K562 (cell line): ENCODE data around the gene MRTFB. TPM values are rescaled to one million over a fixed set of nuclear protein-coding genes. Genes with fewer than 3 reads are reported as not detected.

ENCODE experiments used
- ATF7 ChIP-seq: fragments of 450-650 bp; IDR thresholded peaks from 2 replicates; pipeline ENCODE4 v1.7.1; 2014; ENCODE audit warnings: mild to moderate bottlenecking, moderate library complexity
- CREM ChIP-seq: IDR thresholded peaks from 2 replicates; pipeline ENCODE4 v1.6.1; 2014; ENCODE audit warnings: antibody characterized with exemption, low read depth
- ELF1 ChIP-seq: fragments of 200-800 bp; sonication (Bioruptor generic); IDR thresholded peaks from 2 replicates; pipeline ENCODE4 v1.6.1; 2016; ENCODE audit warnings: missing genetic modification characterization, missing compliant biosample characterization
- ERF ChIP-seq: fragments of 450-650 bp; formaldehyde crosslinking; IDR thresholded peaks from 2 replicates; pipeline ENCODE4 v1.4.0; 2020; ENCODE audit warnings: mild to moderate bottlenecking, mixed read lengths
- EZH2 ChIP-seq: IDR thresholded peaks from 2 replicates; pipeline ENCODE4 v1.6.1; 2012; ENCODE audit warnings: low read depth, mild to moderate bottlenecking, inconsistent platforms, low read length, borderline replicate concordance
- FOXK2 ChIP-seq, 2 experiments: fragments of 450-650 bp; IDR thresholded peaks in 1 of 2; conservative IDR thresholded peaks in 1 of 2; 2 replicates each; pipeline ENCODE4 v1.6.1; 2016; ENCODE audit warnings: low read depth in 2 of 2, mild to moderate bottlenecking in 1 of 2
- HDAC2 ChIP-seq: fragments of 450-650 bp; IDR thresholded peaks from 2 replicates; pipeline ENCODE4 v1.6.1; 2016; ENCODE audit warnings: mild to moderate bottlenecking
- KDM1A ChIP-seq, 2 experiments: fragments of 450-650 bp; IDR thresholded peaks; 2 replicates each; pipeline ENCODE4 v1.6.1; 2016; ENCODE audit warnings: mild to moderate bottlenecking in 2 of 2
- PHB ChIP-seq: fragments of 250-450 bp; sonication (Bioruptor Pico); IDR thresholded peaks from 2 replicates; pipeline ENCODE4 v1.5.0; 2021
- PHB2 ChIP-seq: fragments of 450-650 bp; IDR thresholded peaks from 2 replicates; pipeline ENCODE4 v1.6.1; 2017; ENCODE audit warnings: low read depth
- PHTF2 ChIP-seq: fragments of 250-450 bp; sonication (Bioruptor Pico); IDR thresholded peaks from 2 replicates; pipeline ENCODE4 v1.5.0; 2021; ENCODE audit warnings: mild to moderate bottlenecking
- PTRF ChIP-seq: fragments of 450-650 bp; IDR thresholded peaks from 2 replicates; pipeline ENCODE4 v1.6.1; 2016; ENCODE audit warnings: mild to moderate bottlenecking, missing genetic modification characterization, missing compliant biosample characterization
- SRF ChIP-seq, 2 experiments: fragments of 250-450, 450-650 bp in 1 of 2; sonication (Bioruptor Pico) in 1 of 2; sonication (generic) in 1 of 2; formaldehyde crosslinking; IDR thresholded peaks; 2 replicates each; pipeline versions ENCODE4 v1.5.0 to v1.5.1; 2020 to 2022; ENCODE audit warnings: mild to moderate bottlenecking in 1 of 2, missing genetic modification reagents in 1 of 2
- STAT6 ChIP-seq: sonication (generic); formaldehyde crosslinking; IDR thresholded peaks from 2 replicates; pipeline ENCODE4 v1.8.1; 2023; ENCODE audit warnings: mild to moderate bottlenecking, missing genetic modification reagents
- ZNF12 ChIP-seq: sonication (generic); formaldehyde crosslinking; IDR thresholded peaks from 2 replicates; pipeline ENCODE4 v1.4.0; 2020; ENCODE audit warnings: mild to moderate bottlenecking, missing genetic modification reagents
- ZNF253 ChIP-seq: fragments of 250-450 bp; sonication (Bioruptor Pico); conservative IDR thresholded peaks from 2 replicates; pipeline ENCODE4 v1.6.1; 2021; ENCODE audit warnings: mild to moderate bottlenecking
- ZNF316 ChIP-seq: fragments of 450-650 bp; IDR thresholded peaks from 2 replicates; pipeline ENCODE4 v1.6.1; 2016
- ZNF431 ChIP-seq: sonication (generic); formaldehyde crosslinking; IDR thresholded peaks from 2 replicates; pipeline ENCODE4 v1.8.0; 2022; ENCODE audit warnings: mild to moderate bottlenecking, missing genetic modification reagents
- ZNF707 ChIP-seq: fragments of 250-450 bp; sonication (Bioruptor Pico); conservative IDR thresholded peaks from 2 replicates; pipeline ENCODE4 v1.8.0; 2022; ENCODE audit warnings: inconsistent platforms, mild to moderate bottlenecking, moderate library complexity
- ZNF778 ChIP-seq: fragments of 450-650 bp; formaldehyde crosslinking; IDR thresholded peaks from 2 replicates; pipeline ENCODE4 v1.4.0; 2020; ENCODE audit warnings: mild to moderate bottlenecking, moderate library complexity
- polyA plus RNA-seq, 8 experiments: library from polyadenylated mRNA; depleted of rRNA in 4 of 8; stranded (reverse) in 5 of 8; unstranded in 3 of 8; fragments of >200 nt; fragmentation: Nextera tagmentation in 2 of 8; fragmentation: Illumina TruSeq in 1 of 8; extraction: Ambion mirVana in 2 of 8; extraction: Trizol in 1 of 8; gene quantifications; 2 replicates each; pipeline versions ENCODE4 v1.2.1 to v1.2.3, GENCODE V29; 2011 to 2014; ENCODE audit warnings: inconsistent platforms in 1 of 8, missing spikeins in 1 of 8
- total RNA-seq, 7 experiments: library from RNA; depleted of rRNA in 6 of 7; stranded (reverse); fragments of >200 nt in 6 of 7; fragmentation: Illumina TruSeq in 2 of 7; extraction: Trizol in 2 of 7; gene quantifications; 2 replicates each; pipeline versions ENCODE4 v1.2.1 to v1.2.3, GENCODE V29; 2011 to 2021; ENCODE audit warnings: low replicate concordance in 1 of 7
- TF ChIP-seq, protein P1 (sequence below): sonication (generic); formaldehyde crosslinking; IDR thresholded peaks from 2 replicates; pipeline ENCODE4 v1.8.0; 2022; ENCODE audit warnings: missing genetic modification reagents, mild to moderate bottlenecking, borderline replicate concordance
- TF ChIP-seq, protein P2 (sequence below): IDR thresholded peaks from 2 replicates; pipeline ENCODE4 v1.6.1; 2011; ENCODE audit warnings: borderline replicate concordance, low read depth, mild to moderate bottlenecking, moderate library complexity, low read length; ENCODE audit not compliant: insufficient read depth, poor library complexity, severe bottlenecking
- TF ChIP-seq, protein P3 (sequence below): sonication (generic); formaldehyde crosslinking; IDR thresholded peaks from 2 replicates; pipeline ENCODE4 v1.8.1; 2022; ENCODE audit warnings: missing genetic modification reagents

MRTFB gene
- total and polyA plus RNA-seq, 9 of the 15 experiments (the other 6 are each of a cell fraction or from before 2014, with no cell fraction given): 2.2 to 12.7 (median 7.0) TPM

GRCh38 chr16:14310519-14310991, 239.4 kb downstream of the MRTFB start (continued):
- TF ChIP-seq, protein P1, sequence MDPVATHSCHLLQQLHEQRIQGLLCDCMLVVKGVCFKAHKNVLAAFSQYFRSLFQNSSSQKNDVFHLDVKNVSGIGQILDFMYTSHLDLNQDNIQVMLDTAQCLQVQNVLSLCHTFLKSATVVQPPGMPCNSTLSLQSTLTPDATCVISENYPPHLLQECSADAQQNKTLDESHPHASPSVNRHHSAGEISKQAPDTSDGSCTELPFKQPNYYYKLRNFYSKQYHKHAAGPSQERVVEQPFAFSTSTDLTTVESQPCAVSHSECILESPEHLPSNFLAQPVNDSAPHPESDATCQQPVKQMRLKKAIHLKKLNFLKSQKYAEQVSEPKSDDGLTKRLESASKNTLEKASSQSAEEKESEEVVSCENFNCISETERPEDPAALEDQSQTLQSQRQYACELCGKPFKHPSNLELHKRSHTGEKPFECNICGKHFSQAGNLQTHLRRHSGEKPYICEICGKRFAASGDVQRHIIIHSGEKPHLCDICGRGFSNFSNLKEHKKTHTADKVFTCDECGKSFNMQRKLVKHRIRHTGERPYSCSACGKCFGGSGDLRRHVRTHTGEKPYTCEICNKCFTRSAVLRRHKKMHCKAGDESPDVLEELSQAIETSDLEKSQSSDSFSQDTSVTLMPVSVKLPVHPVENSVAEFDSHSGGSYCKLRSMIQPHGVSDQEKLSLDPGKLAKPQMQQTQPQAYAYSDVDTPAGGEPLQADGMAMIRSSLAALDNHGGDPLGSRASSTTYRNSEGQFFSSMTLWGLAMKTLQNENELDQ: no peak
- no peak for TF ChIP-seq HDAC2
- no peak for TF ChIP-seq ERF (CRISPR knock-in tag)
- TF ChIP-seq, protein P2, sequence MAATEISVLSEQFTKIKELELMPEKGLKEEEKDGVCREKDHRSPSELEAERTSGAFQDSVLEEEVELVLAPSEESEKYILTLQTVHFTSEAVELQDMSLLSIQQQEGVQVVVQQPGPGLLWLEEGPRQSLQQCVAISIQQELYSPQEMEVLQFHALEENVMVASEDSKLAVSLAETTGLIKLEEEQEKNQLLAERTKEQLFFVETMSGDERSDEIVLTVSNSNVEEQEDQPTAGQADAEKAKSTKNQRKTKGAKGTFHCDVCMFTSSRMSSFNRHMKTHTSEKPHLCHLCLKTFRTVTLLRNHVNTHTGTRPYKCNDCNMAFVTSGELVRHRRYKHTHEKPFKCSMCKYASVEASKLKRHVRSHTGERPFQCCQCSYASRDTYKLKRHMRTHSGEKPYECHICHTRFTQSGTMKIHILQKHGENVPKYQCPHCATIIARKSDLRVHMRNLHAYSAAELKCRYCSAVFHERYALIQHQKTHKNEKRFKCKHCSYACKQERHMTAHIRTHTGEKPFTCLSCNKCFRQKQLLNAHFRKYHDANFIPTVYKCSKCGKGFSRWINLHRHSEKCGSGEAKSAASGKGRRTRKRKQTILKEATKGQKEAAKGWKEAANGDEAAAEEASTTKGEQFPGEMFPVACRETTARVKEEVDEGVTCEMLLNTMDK: peak; percentile 27
- TF ChIP-seq FOXK2 (conservative IDR thresholded peaks at IDR 0.05 in 1 of 2, IDR thresholded peaks at IDR 0.05 in 1 of 2; ENCODE audit: low read depth in 2 of 2): no peak
- no peak for TF ChIP-seq ELF1 (tag)
- no peak for TF ChIP-seq PTRF (tag)
- no peak for TF ChIP-seq PHB (CRISPR knock-in tag)
- TF ChIP-seq PHB2: no peak
- TF ChIP-seq ZNF316: peak; percentile 90
- no peak for TF ChIP-seq ZNF778
- TF ChIP-seq SRF (CRISPR knock-in tag; IDR thresholded peaks at IDR 0.05): no peak
- no peak for TF ChIP-seq ZNF431 (CRISPR knock-in tag)
- TF ChIP-seq KDM1A (IDR thresholded peaks at IDR 0.05): 0 out of 4 replicates have a peak, but pooled peaks of 1 of the 2 experiments have one; percentile 7
- TF ChIP-seq EZH2: no peak
- no peak for TF ChIP-seq ZNF707 (CRISPR knock-in tag)
- TF ChIP-seq STAT6 (CRISPR knock-in tag): no peak
- no peak for TF ChIP-seq ATF7
- TF ChIP-seq PHTF2 (CRISPR knock-in tag): no peak
- TF ChIP-seq, protein P3, sequence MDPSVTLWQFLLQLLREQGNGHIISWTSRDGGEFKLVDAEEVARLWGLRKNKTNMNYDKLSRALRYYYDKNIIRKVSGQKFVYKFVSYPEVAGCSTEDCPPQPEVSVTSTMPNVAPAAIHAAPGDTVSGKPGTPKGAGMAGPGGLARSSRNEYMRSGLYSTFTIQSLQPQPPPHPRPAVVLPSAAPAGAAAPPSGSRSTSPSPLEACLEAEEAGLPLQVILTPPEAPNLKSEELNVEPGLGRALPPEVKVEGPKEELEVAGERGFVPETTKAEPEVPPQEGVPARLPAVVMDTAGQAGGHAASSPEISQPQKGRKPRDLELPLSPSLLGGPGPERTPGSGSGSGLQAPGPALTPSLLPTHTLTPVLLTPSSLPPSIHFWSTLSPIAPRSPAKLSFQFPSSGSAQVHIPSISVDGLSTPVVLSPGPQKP: no peak
- no peak for TF ChIP-seq CREM
- no peak for TF ChIP-seq ZNF253
- TF ChIP-seq ZNF12 (CRISPR knock-in tag): no peak
